T-helper 1 cell (primary cell): ENCODE results near the gene CORT.
"Not testable (repeated sequence)": the region's sequence is repeated elsewhere in the genome, so short reads cannot be mapped to it uniquely, and the experiment has no call there.

Experiments
- DNase-seq, 5 donors: peaks; one replicate each; pipeline ENCODE4 v3.0.0-alpha.2; 2012 to 2020
- total RNA-seq, 4 donors: gene quantifications; one replicate each; lab custom pipeline; 2026; lab: John Stamatoyannopoulos, UW

The CORT gene
- 0 to 0.15 (median 0) reads per million in 4 donors for total RNA-seq

DNA sequence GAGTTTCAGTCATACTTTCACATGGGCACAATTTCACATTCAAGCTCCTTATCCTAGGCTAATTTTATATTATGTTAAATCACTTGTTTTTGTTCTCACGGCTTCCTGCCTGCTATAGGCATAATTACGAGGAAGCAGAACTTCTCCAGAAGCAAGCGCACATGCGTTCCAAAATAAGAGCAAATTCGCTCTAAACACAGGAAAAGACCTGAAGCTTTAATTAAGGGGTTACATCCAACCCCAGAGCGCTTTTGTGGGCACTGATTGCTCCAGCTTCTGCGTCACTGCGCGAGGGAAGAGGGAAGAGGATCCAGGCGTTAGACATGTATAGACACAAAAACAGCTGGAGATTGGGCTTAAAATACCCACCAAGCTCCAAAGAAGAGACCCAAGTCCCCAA is at the start of gene CORT:
CORT (plus strand) TSS at position 281 of the 400 bp plus-strand sequence. CDS start 193 bp downstream, outside the sequence.
- DNase-seq = no peak

GRCh38 chr1:10401281-10401680 is 48.5 kb upstream of the CORT start:
- DNase-seq = no peak

- no peak for DNase-seq
Measured at GRCh38 chr1:10402729-10403274, 47.0 kb upstream of the CORT start.

DNA sequence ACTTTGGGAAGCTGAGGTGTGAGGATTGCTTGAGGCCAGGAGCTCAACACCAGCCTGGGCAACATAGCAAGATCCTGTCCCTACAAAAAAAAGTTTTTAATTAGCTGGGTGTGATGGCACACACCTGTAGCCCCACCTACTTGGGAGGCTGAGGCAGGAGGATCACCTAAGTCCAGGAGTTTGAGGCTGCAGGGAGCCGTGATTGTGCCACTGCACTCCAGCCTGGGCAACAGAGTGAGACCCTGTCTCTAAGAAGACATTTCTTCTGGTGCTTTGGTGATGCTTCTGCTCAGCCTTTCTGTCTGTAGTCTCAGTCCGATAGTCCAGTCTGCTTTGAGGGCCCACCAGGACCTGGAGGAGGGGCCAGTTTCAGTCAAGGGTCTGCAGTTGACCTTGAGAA is 42.6 kb upstream of the CORT start:
- DNase-seq = no peak

GRCh38 chr1:10415211-10415930 is 34.5 kb upstream of the CORT start:
- peak in 1 of 5 donors; percentile 77 for DNase-seq

- not testable (repeated sequence) for DNase-seq
Measured at GRCh38 chr1:10415967-10416366, 33.9 kb upstream of the CORT start.

DNA sequence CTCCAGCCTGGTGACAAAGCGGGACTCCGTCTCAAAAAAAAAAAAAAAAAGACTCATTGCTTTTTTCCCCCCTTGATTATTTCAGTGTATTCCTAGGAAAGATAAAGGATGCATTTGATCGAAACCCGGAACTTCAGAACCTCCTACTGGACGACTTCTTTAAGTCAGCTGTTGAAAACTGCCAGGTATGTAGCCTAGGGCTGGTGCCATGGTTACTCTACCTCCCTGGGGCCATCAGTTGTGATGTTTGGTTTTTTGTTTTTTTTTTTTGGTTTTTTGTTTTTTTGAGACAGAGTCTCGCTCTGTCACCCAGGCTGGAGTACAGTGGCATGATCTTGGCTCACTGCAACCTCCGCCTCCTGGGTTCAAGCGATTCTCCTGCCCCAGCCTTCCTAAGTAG is 31.1 kb upstream of the CORT start:
- not testable (repeated sequence) for DNase-seq

- no peak for DNase-seq
Measured at GRCh38 chr1:10419351-10419750, 30.5 kb upstream of the CORT start.

DNA sequence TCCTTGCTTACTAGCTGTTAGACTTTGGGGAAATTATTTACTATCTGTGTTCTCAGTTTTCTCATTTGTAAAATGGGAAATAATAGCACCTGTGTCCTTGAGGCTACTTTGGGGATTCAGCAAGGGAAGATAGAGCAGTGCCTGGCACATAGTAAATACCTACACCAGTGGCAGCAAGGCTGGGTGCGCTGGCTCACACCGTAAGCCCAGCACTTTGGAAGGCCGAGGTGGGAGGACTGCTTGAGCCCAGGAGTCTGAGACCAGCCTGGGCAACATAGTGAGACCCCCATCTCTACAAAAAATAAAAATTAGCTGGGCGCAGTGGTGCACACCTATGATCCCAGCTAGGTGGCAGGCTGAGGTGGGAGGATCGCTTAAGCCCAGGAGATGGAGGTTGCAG is 28.2 kb upstream of the CORT start:
- no peak for DNase-seq

GRCh38 chr1:10424034-10424433 is 25.8 kb upstream of the CORT start:
- no peak for DNase-seq

DNA sequence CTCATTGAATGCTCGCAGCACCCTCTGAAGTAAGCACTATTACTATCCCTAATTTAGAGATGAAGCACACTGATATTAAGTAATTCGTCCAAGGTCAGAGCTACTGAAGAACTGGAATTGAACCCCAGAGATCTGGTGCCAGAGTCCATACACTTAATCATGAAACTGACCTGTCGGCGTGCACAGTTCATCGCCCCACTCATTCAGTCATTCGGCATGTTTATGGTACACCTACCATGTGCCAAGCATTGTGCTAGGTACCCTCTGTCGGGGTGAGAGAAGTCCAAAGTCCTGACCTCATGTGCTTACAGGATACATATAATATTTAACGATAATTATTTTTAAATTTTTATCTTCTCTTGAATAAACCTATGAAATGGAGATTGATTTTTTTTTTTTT is 25.2 kb upstream of the CORT start:
- DNase-seq = no peak

- not testable (repeated sequence) for DNase-seq
Measured at GRCh38 chr1:10425826-10426534, 23.9 kb upstream of the CORT start.

DNA sequence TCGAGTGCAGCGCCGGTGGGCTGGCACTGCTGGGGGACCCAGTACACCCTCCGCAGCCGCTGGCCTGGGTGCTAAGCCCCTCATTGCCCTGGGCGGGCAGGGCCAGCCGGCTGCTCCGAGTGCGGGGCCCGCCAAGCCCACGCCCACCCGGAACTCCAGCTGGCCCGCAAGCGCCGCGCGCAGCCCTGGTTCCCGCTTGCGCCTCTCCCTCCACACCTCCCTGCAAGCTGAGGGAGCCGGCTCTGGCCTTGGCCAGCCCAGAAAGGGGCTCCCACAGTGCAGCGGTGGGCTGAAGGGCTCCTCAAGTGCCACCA is 23.3 kb upstream of the CORT start:
- DNase-seq = not testable (repeated sequence)

GRCh38 chr1:10428984-10429383 is 20.8 kb upstream of the CORT start:
- DNase-seq = no peak

GRCh38 chr1:10429868-10430215 is 20.0 kb upstream of the CORT start:
- peak in 2 of 5 donors; percentile 7 to 12 for DNase-seq

- peak; percentile 79 to 91 (median 84) for DNase-seq
Measured at GRCh38 chr1:10430216-10431069, 19.4 kb upstream of the CORT start, which contains the start of gene CENPS. CENPS (plus strand) TSS chr1:10430433; CDS start chr1:10430518, 85 bp downstream.

GRCh38 chr1:10431070-10431730 is 18.6 kb upstream of the CORT start:
- DNase-seq = peak in 3 of 5 donors; percentile 3 to 20 (median 15)

DNA sequence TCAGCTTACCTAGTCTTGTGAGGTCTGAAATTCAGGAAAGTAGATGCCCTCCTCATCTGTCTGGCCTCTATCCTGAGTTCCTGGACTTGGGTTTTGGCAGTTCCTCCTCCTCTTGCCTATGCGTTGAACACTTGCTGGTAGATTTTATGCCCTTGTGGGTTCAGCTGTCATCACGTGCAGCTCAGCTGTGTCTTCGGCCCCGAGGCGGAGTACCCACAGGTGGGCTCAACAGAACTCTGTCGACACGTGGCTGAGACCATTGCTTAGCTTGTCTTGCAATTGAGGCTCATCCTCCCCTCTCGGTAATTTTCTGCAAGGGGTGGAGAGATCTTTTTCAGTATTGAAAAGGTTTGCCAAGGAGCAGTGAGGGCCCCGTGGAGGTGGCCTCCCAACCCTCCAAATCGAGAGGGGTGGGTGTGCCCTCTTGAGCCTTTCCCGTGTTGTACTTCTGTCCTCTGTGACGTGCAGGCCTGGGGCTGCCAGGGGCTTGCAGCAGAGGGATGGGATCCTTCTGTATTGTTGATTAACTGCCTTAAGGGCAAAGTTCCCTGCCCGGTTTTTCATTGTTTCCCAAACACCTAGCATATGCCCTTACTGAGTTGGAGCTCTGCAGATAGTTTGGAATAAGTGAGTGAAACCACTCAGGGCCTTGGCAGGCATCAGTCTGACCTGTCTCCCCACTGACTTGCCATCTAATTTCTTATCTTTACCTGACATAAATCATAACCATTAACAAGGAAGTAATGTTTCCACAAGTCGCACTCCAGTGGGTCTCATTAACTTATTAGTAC is 16.7 kb upstream of the CORT start:
- DNase-seq = no peak

DNA sequence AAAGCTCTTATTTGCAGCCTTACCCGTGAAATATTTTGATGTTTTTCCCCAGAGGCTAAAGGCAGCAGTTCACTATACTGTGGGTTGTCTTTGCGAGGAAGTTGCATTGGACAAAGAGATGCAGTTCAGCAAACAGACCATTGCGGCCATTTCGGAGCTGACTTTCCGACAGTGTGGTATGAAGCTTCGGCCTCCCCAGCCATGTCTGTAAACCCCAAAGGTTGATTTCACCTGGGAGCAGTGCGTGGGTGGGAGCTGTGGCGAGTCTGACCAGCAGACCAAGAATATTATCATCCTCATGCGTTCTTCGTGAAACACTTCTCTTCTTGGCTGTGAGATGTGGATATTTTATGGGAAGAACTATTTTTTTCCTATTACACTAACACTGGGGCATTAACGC is 16.0 kb upstream of the CORT start:
- no peak for DNase-seq

DNA sequence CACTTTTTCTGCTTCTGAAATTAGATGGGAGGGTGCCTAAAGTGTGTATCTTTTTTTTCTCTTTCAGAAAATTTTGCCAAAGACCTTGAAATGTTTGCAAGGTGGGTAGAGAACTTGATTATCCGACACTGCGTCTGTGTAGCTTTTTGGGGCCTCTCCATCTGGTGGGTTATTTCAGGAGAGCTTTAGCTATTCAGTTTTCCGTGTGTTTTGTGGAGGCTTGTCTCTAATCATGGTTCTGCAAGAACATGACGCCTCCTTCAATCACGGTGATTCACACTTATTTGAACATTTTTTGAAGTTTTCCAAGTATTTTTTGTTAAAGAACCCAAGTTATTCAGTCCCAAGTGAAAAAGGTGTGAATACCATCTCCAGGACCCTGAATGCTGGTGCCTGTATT is 15.2 kb upstream of the CORT start:
- no peak for DNase-seq

GRCh38 chr1:10437052-10437451 is 12.8 kb upstream of the CORT start:
- DNase-seq = no peak
